H9 (cell line): Measurements from ENCODE around the gene FAT4. TPM values are rescaled to one million over a fixed set of nuclear protein-coding genes. Genes with fewer than 3 reads are reported as not detected.

Experiments
- DNase-seq: peaks from one replicate; pipeline ENCODE4 v3.0.0-alpha.2; 2017
- H2AFZ ChIP-seq: one replicate; pipeline ENCODE4 v1.6.1; 2013; ENCODE audit warnings: mild to moderate bottlenecking, low read length, control low read depth, moderate library complexity
- H2AK5ac ChIP-seq: 2 replicates; pipeline ENCODE4 v1.6.1; 2013; ENCODE audit warnings: low read length, control low read depth, mixed read lengths; ENCODE audit not compliant: insufficient read length
- H2BK120ac ChIP-seq: one replicate; pipeline ENCODE4 v1.6.1; 2013; ENCODE audit warnings: low read depth, mild to moderate bottlenecking, low read length, control low read depth, inconsistent platforms; ENCODE audit not compliant: poor library complexity, severe bottlenecking
- H2BK12ac ChIP-seq: 2 replicates; pipeline ENCODE4 v1.6.1; 2013; ENCODE audit warnings: low read length, control low read depth, mixed read lengths, low read depth; ENCODE audit not compliant: insufficient read length
- H2BK15ac ChIP-seq: 2 replicates; pipeline ENCODE4 v1.6.1; 2013; ENCODE audit warnings: low read depth, low read length, control low read depth
- H2BK20ac ChIP-seq: one replicate; pipeline ENCODE4 v1.6.1; 2013; ENCODE audit warnings: low read depth, mild to moderate bottlenecking, low read length, control low read depth, inconsistent platforms; ENCODE audit not compliant: poor library complexity, severe bottlenecking
- H2BK5ac ChIP-seq: 2 replicates; pipeline ENCODE4 v1.6.1; 2013; ENCODE audit warnings: low read length, control low read depth, mixed read lengths; ENCODE audit not compliant: insufficient read length
- H3K14ac ChIP-seq: 2 replicates; pipeline ENCODE4 v1.6.1; 2013; ENCODE audit warnings: low read length, control low read depth; ENCODE audit not compliant: insufficient read depth
- H3K18ac ChIP-seq: 2 replicates; pipeline ENCODE4 v1.6.1; 2013; ENCODE audit warnings: low read depth, mild to moderate bottlenecking, mixed read lengths, low read length, control low read depth; ENCODE audit not compliant: insufficient read length
- H3K23ac ChIP-seq: 2 replicates; pipeline ENCODE4 v1.6.1; 2013; ENCODE audit warnings: low read length, control low read depth, mixed read lengths, low read depth; ENCODE audit not compliant: insufficient read length
- H3K23me2 ChIP-seq: 2 replicates; pipeline ENCODE4 v1.6.1; 2013; ENCODE audit warnings: low read depth, mild to moderate bottlenecking, mixed read lengths, low read length, control low read depth; ENCODE audit not compliant: insufficient read length, poor library complexity, severe bottlenecking
- H3K27ac ChIP-seq: 2 replicates; pipeline ENCODE4 v1.5.1; 2013; ENCODE audit warnings: low read length, control low read depth, mixed read lengths, low read depth; ENCODE audit not compliant: insufficient read length
- H3K27me3 ChIP-seq: 2 replicates; pipeline ENCODE4 v1.6.1; 2013; ENCODE audit warnings: low read length, control low read depth, inconsistent platforms; ENCODE audit not compliant: insufficient read depth
- H3K4ac ChIP-seq: 2 replicates; pipeline ENCODE4 v1.6.1; 2013; ENCODE audit warnings: low read depth, mild to moderate bottlenecking, control low read depth, inconsistent platforms, low read length, moderate library complexity
- H3K4me1 ChIP-seq: 2 replicates; pipeline ENCODE4 v1.6.1; 2013; ENCODE audit warnings: low read length, control low read depth, inconsistent platforms; ENCODE audit not compliant: insufficient read depth
- H3K4me2 ChIP-seq: 2 replicates; pipeline ENCODE4 v1.6.1; 2013; ENCODE audit warnings: low read length, control low read depth, mixed read lengths; ENCODE audit not compliant: insufficient read length, insufficient read depth
- H3K56ac ChIP-seq: 2 replicates; pipeline ENCODE4 v1.6.1; 2013; ENCODE audit warnings: low read depth, mild to moderate bottlenecking, mixed read lengths, low read length, control low read depth; ENCODE audit not compliant: insufficient read length
- H3K79me1 ChIP-seq: 2 replicates; pipeline ENCODE4 v1.6.1; 2013; ENCODE audit warnings: low read depth, mild to moderate bottlenecking, moderate library complexity, low read length, control low read depth, inconsistent platforms; ENCODE audit not compliant: insufficient read depth, poor library complexity, severe bottlenecking
- H3K79me2 ChIP-seq: 2 replicates; pipeline ENCODE4 v1.6.1; 2013; ENCODE audit warnings: low read length, control low read depth, inconsistent platforms; ENCODE audit not compliant: insufficient read depth
- H3K9ac ChIP-seq: 2 replicates; pipeline ENCODE4 v1.6.1; 2013; ENCODE audit warnings: low read length, control low read depth, mixed read lengths; ENCODE audit not compliant: insufficient read length; ENCODE audit errors: extremely low read depth
- H3K9me3 ChIP-seq: one replicate; pipeline ENCODE4 v1.6.1; 2013; ENCODE audit warnings: low read depth, low read length, inconsistent platforms; ENCODE audit not compliant: control insufficient read depth
- H3T11ph ChIP-seq: one replicate; pipeline ENCODE4 v1.6.1; 2013; ENCODE audit warnings: mild to moderate bottlenecking, low read length, control low read depth, inconsistent platforms
- H4K20me1 ChIP-seq: one replicate; pipeline ENCODE4 v1.6.1; 2013; ENCODE audit not compliant: control insufficient read depth, insufficient read length, insufficient read depth
- H4K5ac ChIP-seq: 2 replicates; pipeline ENCODE4 v1.6.1; 2013; ENCODE audit warnings: low read depth, mild to moderate bottlenecking, mixed read lengths, low read length, control low read depth; ENCODE audit not compliant: insufficient read length
- H4K8ac ChIP-seq: replicated peaks from 2 replicates; pipeline ENCODE4 v1.6.1; 2013; ENCODE audit warnings: low read length, control low read depth, mixed read lengths, low read depth; ENCODE audit not compliant: insufficient read length
- H4K91ac ChIP-seq: 2 replicates; pipeline ENCODE4 v1.6.1; 2013; ENCODE audit warnings: low read depth, mild to moderate bottlenecking, moderate library complexity, mixed read lengths, low read length, control low read depth; ENCODE audit not compliant: insufficient read length
- H3K27ac Mint-ChIP-seq, 3 experiments: 2 replicates in 2 of 3; 3 replicates in 1 of 3; pipeline ENCODE4 v1.8.0; 2020 to 2021; ENCODE audit warnings: mixed read lengths in 3 of 3, mild to moderate bottlenecking in 1 of 3, moderate library complexity in 1 of 3
- H3K27me3 Mint-ChIP-seq: 2 replicates; pipeline ENCODE4 v1.8.0; 2021; ENCODE audit warnings: low read depth, mild to moderate bottlenecking, moderate library complexity, mixed read lengths
- H3K36me3 Mint-ChIP-seq, 3 experiments: 2 replicates in 2 of 3; 3 replicates in 1 of 3; pipeline ENCODE4 v1.8.0; 2020 to 2021; ENCODE audit warnings: low read depth in 3 of 3, mixed read lengths in 3 of 3; ENCODE audit not compliant: insufficient read depth in 1 of 3
- H3K4me1 Mint-ChIP-seq, 2 experiments: 2 replicates each; pipeline ENCODE4 v1.8.0; 2020; ENCODE audit warnings: mixed read lengths in 2 of 2
- H3K4me3 Mint-ChIP-seq, 2 experiments: 2 replicates in 1 of 2; 3 replicates in 1 of 2; pipeline ENCODE4 v1.8.0; 2020 to 2021; ENCODE audit warnings: mild to moderate bottlenecking in 2 of 2, mixed read lengths in 2 of 2, moderate library complexity in 1 of 2
- H3K9me3 Mint-ChIP-seq, 2 experiments: 2 replicates in 1 of 2; 3 replicates in 1 of 2; pipeline ENCODE4 v1.8.0; 2020; ENCODE audit warnings: mild to moderate bottlenecking in 2 of 2, mixed read lengths in 2 of 2, moderate library complexity in 1 of 2
- WGBS: extraction: QIAGEN DNeasy Blood & Tissue Kit; methylation state at CpG from one replicate; pipeline ENCODE4 v1.1.7; 2013; ENCODE audit warnings: missing lambda C conversion rate, low lambda C conversion rate, mixed read lengths; ENCODE audit not compliant: insufficient read length; ENCODE audit errors: extremely low coverage; 5-methylcytosine and 5-hydroxymethylcytosine counted together
- total RNA-seq: library from RNA; stranded (reverse); gene quantifications from 2 replicates; pipeline ENCODE4 v1.2.1, GENCODE V29; 2021
- TF ChIP-seq, protein P1 (sequence below): fragments of 200-600 bp; sonication (generic); conservative IDR thresholded peaks from 3 replicates; pipeline ENCODE4 v1.8.0; 2021; ENCODE audit warnings: antibody characterized with exemption, mild to moderate bottlenecking

The FAT4 gene
- total RNA-seq, 1 experiment from 2014 or later = 6.9 TPM

DNA sequence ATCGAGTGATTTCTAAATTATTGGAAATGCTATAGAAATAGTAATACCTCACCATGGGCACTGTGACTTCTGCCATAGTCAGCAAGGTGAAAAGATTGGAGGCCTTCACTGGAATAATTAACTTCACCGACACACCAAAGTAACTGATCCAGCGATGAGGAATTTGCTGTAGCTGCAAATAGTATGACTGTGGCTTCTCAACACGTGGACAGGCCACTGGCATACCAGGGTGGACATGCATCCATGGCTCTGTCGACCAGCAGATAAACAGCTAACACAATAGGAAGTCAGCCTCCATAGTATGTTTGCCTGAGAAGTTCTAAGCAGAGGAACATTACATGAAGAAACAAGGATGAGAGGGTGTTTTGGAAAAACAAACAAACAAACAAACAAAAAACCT lies 10.9 kb upstream of the FAT4 start:
- TF ChIP-seq, protein P1, sequence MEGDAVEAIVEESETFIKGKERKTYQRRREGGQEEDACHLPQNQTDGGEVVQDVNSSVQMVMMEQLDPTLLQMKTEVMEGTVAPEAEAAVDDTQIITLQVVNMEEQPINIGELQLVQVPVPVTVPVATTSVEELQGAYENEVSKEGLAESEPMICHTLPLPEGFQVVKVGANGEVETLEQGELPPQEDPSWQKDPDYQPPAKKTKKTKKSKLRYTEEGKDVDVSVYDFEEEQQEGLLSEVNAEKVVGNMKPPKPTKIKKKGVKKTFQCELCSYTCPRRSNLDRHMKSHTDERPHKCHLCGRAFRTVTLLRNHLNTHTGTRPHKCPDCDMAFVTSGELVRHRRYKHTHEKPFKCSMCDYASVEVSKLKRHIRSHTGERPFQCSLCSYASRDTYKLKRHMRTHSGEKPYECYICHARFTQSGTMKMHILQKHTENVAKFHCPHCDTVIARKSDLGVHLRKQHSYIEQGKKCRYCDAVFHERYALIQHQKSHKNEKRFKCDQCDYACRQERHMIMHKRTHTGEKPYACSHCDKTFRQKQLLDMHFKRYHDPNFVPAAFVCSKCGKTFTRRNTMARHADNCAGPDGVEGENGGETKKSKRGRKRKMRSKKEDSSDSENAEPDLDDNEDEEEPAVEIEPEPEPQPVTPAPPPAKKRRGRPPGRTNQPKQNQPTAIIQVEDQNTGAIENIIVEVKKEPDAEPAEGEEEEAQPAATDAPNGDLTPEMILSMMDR = no peak
- Histone ChIP-seq H3K14ac (no peak overlapping the region), H3K79me2 (no peaks in the 10 kb centered on the region), H3K18ac (no peak overlapping the region), H2BK12ac (no peak overlapping the region), H2BK120ac (no peak overlapping the region), H3K9me3 (no peaks in the 10 kb centered on the region), H3K23me2 (no peaks in the 10 kb centered on the region), H3K4ac (no peak overlapping the region), H4K8ac (no peak overlapping the region), H3K27ac (no peak overlapping the region), H2BK5ac (no peak overlapping the region), H3K23ac (no peak overlapping the region), H3K9ac (no peak overlapping the region), H3K27me3 (no peaks in the 10 kb centered on the region), H4K20me1 (no peaks in the 10 kb centered on the region), H4K91ac (no peak overlapping the region), H2BK15ac (no peak overlapping the region), H3K79me1 (no peaks in the 10 kb centered on the region), H2AK5ac (no peak overlapping the region), H2AFZ (no peak overlapping the region), H3T11ph (no peak overlapping the region), H3K56ac (no peak overlapping the region), H2BK20ac (no peak overlapping the region), H3K4me2 (no peak overlapping the region), H3K4me1 (no peaks in the 10 kb centered on the region), H4K5ac (no peak overlapping the region)
- no peak for DNase-seq
- Mint-ChIP-seq H3K4me1 (no peaks in the 10 kb centered on the region), H3K27ac (no peak overlapping the region; a peak in 1 of 7 replicates), H3K9me3 (no peaks in the 10 kb centered on the region), H3K36me3 (no peaks in the 10 kb centered on the region), H3K27me3 (no peaks in the 10 kb centered on the region), H3K4me3 (no peak overlapping the region)
- WGBS = no CpG with 5 or more reads among the region's 5 CpGs
